ENCODE results near the gene PPCDC.

DNA sequence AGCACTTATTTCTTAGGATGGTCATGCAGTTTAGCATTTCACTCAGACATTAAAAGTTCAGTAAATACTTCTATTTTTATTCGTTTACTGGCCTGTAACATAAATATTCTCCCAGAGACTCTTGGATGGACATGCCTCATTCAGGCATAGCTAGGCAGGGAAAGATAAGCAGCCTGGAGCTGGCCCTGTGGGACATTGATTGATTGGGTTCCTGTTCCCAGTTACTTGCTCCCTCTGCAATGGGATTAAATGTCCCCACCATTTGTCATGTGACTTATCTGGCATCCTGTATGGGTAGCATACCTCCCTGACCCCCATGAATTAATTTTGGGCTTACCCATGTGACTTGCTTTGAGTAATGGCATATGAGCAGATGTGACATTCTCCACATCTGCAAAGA lies 30.8 kb upstream of the PPCDC start:
- TF ChIP-seq, protein P1, sequence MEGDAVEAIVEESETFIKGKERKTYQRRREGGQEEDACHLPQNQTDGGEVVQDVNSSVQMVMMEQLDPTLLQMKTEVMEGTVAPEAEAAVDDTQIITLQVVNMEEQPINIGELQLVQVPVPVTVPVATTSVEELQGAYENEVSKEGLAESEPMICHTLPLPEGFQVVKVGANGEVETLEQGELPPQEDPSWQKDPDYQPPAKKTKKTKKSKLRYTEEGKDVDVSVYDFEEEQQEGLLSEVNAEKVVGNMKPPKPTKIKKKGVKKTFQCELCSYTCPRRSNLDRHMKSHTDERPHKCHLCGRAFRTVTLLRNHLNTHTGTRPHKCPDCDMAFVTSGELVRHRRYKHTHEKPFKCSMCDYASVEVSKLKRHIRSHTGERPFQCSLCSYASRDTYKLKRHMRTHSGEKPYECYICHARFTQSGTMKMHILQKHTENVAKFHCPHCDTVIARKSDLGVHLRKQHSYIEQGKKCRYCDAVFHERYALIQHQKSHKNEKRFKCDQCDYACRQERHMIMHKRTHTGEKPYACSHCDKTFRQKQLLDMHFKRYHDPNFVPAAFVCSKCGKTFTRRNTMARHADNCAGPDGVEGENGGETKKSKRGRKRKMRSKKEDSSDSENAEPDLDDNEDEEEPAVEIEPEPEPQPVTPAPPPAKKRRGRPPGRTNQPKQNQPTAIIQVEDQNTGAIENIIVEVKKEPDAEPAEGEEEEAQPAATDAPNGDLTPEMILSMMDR (IDR thresholded peaks at IDR 0.05) = no peak
- no peak for TF ChIP-seq POLR2A (IDR thresholded peaks at IDR 0.05)
